Neural cell (in vitro differentiated cells): ENCODE measurements around the gene CPSF4L. TPM values are rescaled to one million over a fixed set of nuclear protein-coding genes. Genes with fewer than 3 reads are reported as not detected.

ENCODE experiments used
- H2AFZ ChIP-seq: fragments of 200-600, 300-800 bp; sonication (generic), shearing (Covaris generic); 2 replicates; pipeline ENCODE4 v1.6.0; 2014; ENCODE audit warnings: low read depth, mild to moderate bottlenecking, antibody characterized with exemption, low read length, moderate library complexity
- H3F3A ChIP-seq: fragments of 200-600 bp; shearing (Covaris generic); 2 replicates; pipeline ENCODE4 v1.6.1; 2016; ENCODE audit warnings: mild to moderate bottlenecking, moderate library complexity, mixed read lengths, antibody characterized with exemption, low read length; ENCODE audit not compliant: insufficient read depth, poor library complexity, severe bottlenecking
- H3K27ac ChIP-seq: fragments of 200-600, 300-800 bp; sonication (generic), shearing (Covaris generic); 2 replicates; pipeline ENCODE4 v1.5.1; 2014; ENCODE audit warnings: mild to moderate bottlenecking, low read length, moderate library complexity
- H3K27me3 ChIP-seq: fragments of 300-800, 200-600 bp; sonication (generic), shearing (Covaris generic); 2 replicates; pipeline ENCODE4 v1.6.0; 2014; ENCODE audit warnings: mild to moderate bottlenecking, low read depth, low read length, moderate library complexity; ENCODE audit not compliant: insufficient read depth
- H3K36me3 ChIP-seq: fragments of 300-800, 200-600 bp; sonication (generic), shearing (Covaris generic); 2 replicates; pipeline ENCODE4 v1.5.1; 2014; ENCODE audit warnings: mild to moderate bottlenecking, antibody characterized with exemption, low read length, moderate library complexity; ENCODE audit not compliant: insufficient read depth
- H3K4me2 ChIP-seq: fragments of 300-800, 200-600 bp; sonication (generic), shearing (Covaris generic); 2 replicates; pipeline ENCODE4 v1.6.0; 2014; ENCODE audit warnings: mild to moderate bottlenecking, low read length
- H3K4me3 ChIP-seq: fragments of 300-800, 200-600 bp; sonication (generic), shearing (Covaris generic); 2 replicates; pipeline ENCODE4 v1.5.1; 2014; ENCODE audit warnings: mild to moderate bottlenecking, low read length, moderate library complexity
- H3K79me2 ChIP-seq: fragments of 200-600 bp; shearing (Covaris generic); replicated peaks from 2 replicates; pipeline ENCODE4 v1.6.0; 2014; ENCODE audit warnings: mild to moderate bottlenecking, low read length, moderate library complexity; ENCODE audit not compliant: insufficient read depth
- H3K9ac ChIP-seq: fragments of 300-800, 200-600 bp; sonication (generic), shearing (Covaris generic); 2 replicates; pipeline ENCODE4 v1.6.1; 2016; ENCODE audit warnings: mild to moderate bottlenecking, low read length, mixed read lengths
- H3K9me2 ChIP-seq: fragments of 200-600 bp; shearing (Covaris generic); 2 replicates; pipeline ENCODE4 v1.6.1; 2016; ENCODE audit warnings: mild to moderate bottlenecking, low read length, mixed read lengths; ENCODE audit not compliant: insufficient read depth
- H3K9me3 ChIP-seq: fragments of 200-600, 300-800 bp; sonication (generic), shearing (Covaris generic); 2 replicates; pipeline ENCODE4 v1.6.1; 2016; ENCODE audit warnings: mild to moderate bottlenecking, mixed run types, low read length, moderate library complexity, mixed read lengths
- H4K20me1 ChIP-seq: fragments of 200-600 bp; shearing (Covaris generic); 2 replicates; pipeline ENCODE4 v1.6.1; 2016; ENCODE audit warnings: mild to moderate bottlenecking, mixed run types; ENCODE audit not compliant: insufficient read depth
- EP300 ChIP-seq: fragments of 450-650 bp; conservative IDR thresholded peaks from 2 replicates; pipeline ENCODE4 v1.6.1; 2014; ENCODE audit warnings: antibody characterized with exemption, mild to moderate bottlenecking, moderate library complexity; ENCODE audit not compliant: poor library complexity, severe bottlenecking
- EZH2 ChIP-seq: fragments of 200-600, 300-800 bp; shearing (Covaris generic), sonication (generic); IDR thresholded peaks from 2 replicates; pipeline ENCODE4 v1.6.1; 2014; ENCODE audit warnings: antibody characterized with exemption, low read length, borderline replicate concordance, mild to moderate bottlenecking; ENCODE audit not compliant: insufficient read depth, poor library complexity, severe bottlenecking
- MXI1 ChIP-seq: fragments of 450-650 bp; conservative IDR thresholded peaks from 2 replicates; pipeline ENCODE4 v1.6.1; 2014; ENCODE audit warnings: antibody characterized with exemption, mild to moderate bottlenecking; ENCODE audit not compliant: poor library complexity, severe bottlenecking
- POLR2AphosphoS5 ChIP-seq: IDR thresholded peaks from 2 replicates; pipeline ENCODE4 v1.6.1; 2012
- RAD21 ChIP-seq: fragments of 450-650 bp; conservative IDR thresholded peaks from 2 replicates; pipeline ENCODE4 v1.6.1; 2014; ENCODE audit warnings: antibody characterized with exemption, mild to moderate bottlenecking, moderate library complexity
- REST ChIP-seq: IDR thresholded peaks from 2 replicates; pipeline ENCODE4 v1.6.1; 2012; ENCODE audit warnings: borderline replicate concordance
- SMC3 ChIP-seq: fragments of 450-650 bp; conservative IDR thresholded peaks from 2 replicates; pipeline ENCODE4 v1.6.1; 2014; ENCODE audit warnings: antibody characterized with exemption, mild to moderate bottlenecking, moderate library complexity; ENCODE audit not compliant: poor library complexity
- TAF1 ChIP-seq: IDR thresholded peaks from 2 replicates; pipeline ENCODE4 v1.6.1; 2012; ENCODE audit warnings: low read depth
- polyA plus RNA-seq: library from polyadenylated mRNA; depleted of rRNA; stranded (reverse); fragments of >200 nt; gene quantifications from 2 replicates; pipeline ENCODE4 v1.2.3, GENCODE V29; 2014
- TF ChIP-seq, protein P1 (sequence below): fragments of 450-650 bp; IDR thresholded peaks from 2 replicates; pipeline ENCODE4 v1.5.1; 2014; ENCODE audit warnings: antibody characterized with exemption, mild to moderate bottlenecking, moderate library complexity; ENCODE audit not compliant: poor library complexity, severe bottlenecking

Gene CPSF4L
- polyA plus RNA-seq, 1 donor from 2014 or later: not detected

DNA sequence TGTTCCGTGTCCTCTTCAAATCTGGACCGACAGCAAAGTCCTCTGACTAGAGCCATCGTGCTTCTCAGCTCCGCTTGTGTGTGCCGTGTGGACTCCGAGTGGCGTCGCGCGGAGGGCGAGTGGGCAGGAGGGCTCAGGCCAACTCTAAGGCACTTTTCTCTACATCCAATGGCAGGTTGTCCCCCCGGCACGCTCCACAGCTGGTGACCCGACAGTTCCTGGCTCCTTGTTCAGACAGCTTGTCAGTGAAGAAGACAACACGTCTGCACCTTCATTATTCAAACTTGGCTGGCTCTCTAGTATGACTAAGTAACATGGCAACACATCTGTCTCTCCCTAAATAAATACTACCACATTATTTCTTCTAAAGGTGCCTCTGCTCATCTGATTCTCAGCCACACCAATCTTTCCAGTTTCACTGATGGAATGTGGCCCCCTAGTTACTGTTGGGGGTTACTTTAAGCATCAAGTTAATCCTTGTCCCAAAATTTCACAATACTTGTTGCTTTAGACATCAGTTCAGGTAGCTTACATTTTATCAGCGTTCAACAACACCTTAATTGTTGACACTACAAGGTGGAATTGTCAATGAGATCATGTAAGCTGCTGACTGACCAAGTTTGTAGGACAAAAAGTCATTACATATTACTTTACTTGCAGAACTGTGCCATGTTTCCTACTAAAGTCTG lies 53.4 kb downstream of the CPSF4L start:
- Histone ChIP-seq H2AFZ (no peak overlapping the region), H3K4me3 (no peak overlapping the region), H3K9me3 (no peaks in the 10 kb centered on the region), H4K20me1 (no peaks in the 10 kb centered on the region), H3K9me2 (no peaks in the 10 kb centered on the region), H3F3A (no peaks in the 10 kb centered on the region), H3K4me2 (no peak overlapping the region), H3K9ac (no peak overlapping the region), H3K36me3 (no peaks in the 10 kb centered on the region), H3K27me3 (no peaks in the 10 kb centered on the region), H3K79me2 (no peaks in the 10 kb centered on the region), H3K27ac (no peak overlapping the region)
- TF ChIP-seq RAD21 (no peak), POLR2AphosphoS5 (no peak), TAF1 (no peak), EZH2 (no peak), MXI1 (no peak), SMC3 (no peak), EP300 (no peak), REST (no peak)
- TF ChIP-seq, protein P1, sequence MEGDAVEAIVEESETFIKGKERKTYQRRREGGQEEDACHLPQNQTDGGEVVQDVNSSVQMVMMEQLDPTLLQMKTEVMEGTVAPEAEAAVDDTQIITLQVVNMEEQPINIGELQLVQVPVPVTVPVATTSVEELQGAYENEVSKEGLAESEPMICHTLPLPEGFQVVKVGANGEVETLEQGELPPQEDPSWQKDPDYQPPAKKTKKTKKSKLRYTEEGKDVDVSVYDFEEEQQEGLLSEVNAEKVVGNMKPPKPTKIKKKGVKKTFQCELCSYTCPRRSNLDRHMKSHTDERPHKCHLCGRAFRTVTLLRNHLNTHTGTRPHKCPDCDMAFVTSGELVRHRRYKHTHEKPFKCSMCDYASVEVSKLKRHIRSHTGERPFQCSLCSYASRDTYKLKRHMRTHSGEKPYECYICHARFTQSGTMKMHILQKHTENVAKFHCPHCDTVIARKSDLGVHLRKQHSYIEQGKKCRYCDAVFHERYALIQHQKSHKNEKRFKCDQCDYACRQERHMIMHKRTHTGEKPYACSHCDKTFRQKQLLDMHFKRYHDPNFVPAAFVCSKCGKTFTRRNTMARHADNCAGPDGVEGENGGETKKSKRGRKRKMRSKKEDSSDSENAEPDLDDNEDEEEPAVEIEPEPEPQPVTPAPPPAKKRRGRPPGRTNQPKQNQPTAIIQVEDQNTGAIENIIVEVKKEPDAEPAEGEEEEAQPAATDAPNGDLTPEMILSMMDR: no peak

- H3K79me2 ChIP-seq: no peaks in the 10 kb centered on the region
- no peak overlapping the region for H3K4me2 ChIP-seq
- no peak overlapping the region for H3K4me3 ChIP-seq
- no peaks in the 10 kb centered on the region for H4K20me1 ChIP-seq
- TF ChIP-seq TAF1 (no peak), EZH2 (no peak), MXI1 (no peak), POLR2AphosphoS5 (no peak), REST (no peak)
- TF ChIP-seq, protein P1: no peak
- H3K27me3 ChIP-seq: no peaks in the 10 kb centered on the region
- no peaks in the 10 kb centered on the region for H3F3A ChIP-seq
- H3K9me2 ChIP-seq: no peaks in the 10 kb centered on the region
- no peak overlapping the region for H3K27ac ChIP-seq
- no peak overlapping the region for H3K9ac ChIP-seq
- H2AFZ ChIP-seq: no peak overlapping the region
- peaks cover 4% of the 10 kb centered on the region for H3K36me3 ChIP-seq
- H3K9me3 ChIP-seq: no peaks in the 10 kb centered on the region
Observed at GRCh38 chr17:73205459-73205961, 56.2 kb downstream of the CPSF4L start.
